PC-9 (cell line): Measurements from ENCODE around the gene CETN1. TPM values are rescaled to one million over a fixed set of nuclear protein-coding genes. Genes with fewer than 3 reads are reported as not detected.

Experiments used
- BruUV-seq: library from RNA; stranded (reverse); fragments of 400-500 nt; replicated peaks from 2 replicates; lab custom pipeline; 2021; lab: Mats Ljungman, UMichigan
- CTCF ChIA-PET: fragments of 300-600 bp; sonication (Branson Sonifier 250); formaldehyde crosslinking; loops from one replicate; lab custom pipeline; 2022; ENCODE audit warnings: antibody characterized with exemption; lab: Charles Lee
- POLR2A ChIA-PET: fragments of 300-600 bp; sonication (Branson Sonifier 250); formaldehyde crosslinking; loops from one replicate; lab custom pipeline; 2022; ENCODE audit warnings: antibody characterized with exemption; ENCODE audit not compliant: unreplicated experiment; lab: Charles Lee
- DNase-seq, 2 experiments: peaks; one replicate each; pipeline versions ENCODE4 v3.0.0 to v3.0.0-alpha.2; 2015 to 2022; ENCODE audit warnings: mixed read lengths in 1 of 2
- H2AFZ ChIP-seq: fragments of 200-600 bp; sonication (generic); 2 replicates; pipeline ENCODE4 v1.8.1; 2017; ENCODE audit warnings: antibody characterized with exemption
- H3F3A ChIP-seq: fragments of 200-600 bp; sonication (generic); 2 replicates; pipeline ENCODE4 v1.8.1; 2017; ENCODE audit warnings: antibody characterized with exemption, mild to moderate bottlenecking, low read depth; ENCODE audit not compliant: insufficient read depth
- H3K27ac ChIP-seq: fragments of 200-600 bp; sonication (generic); 2 replicates; pipeline ENCODE4 v1.6.1; 2016; ENCODE audit warnings: mixed run types
- H3K27me3 ChIP-seq: fragments of 200-600 bp; sonication (generic); 2 replicates; pipeline ENCODE4 v1.6.1; 2016; ENCODE audit warnings: low read depth, mixed run types; ENCODE audit not compliant: insufficient read depth
- H3K36me3 ChIP-seq: fragments of 200-600 bp; sonication (generic); 2 replicates; pipeline ENCODE4 v1.6.1; 2016; ENCODE audit warnings: low read depth, mixed run types
- H3K4me1 ChIP-seq: fragments of 200-600 bp; sonication (generic); replicated peaks from 2 replicates; pipeline ENCODE4 v1.6.1; 2016; ENCODE audit warnings: mixed run types; ENCODE audit not compliant: insufficient read depth
- H3K4me2 ChIP-seq: fragments of 200-600 bp; sonication (generic); 2 replicates; pipeline ENCODE4 v1.6.1; 2017; ENCODE audit warnings: mixed run types
- H3K4me3 ChIP-seq: fragments of 200-600 bp; sonication (generic); 2 replicates; pipeline ENCODE4 v1.6.1; 2016; ENCODE audit warnings: mixed run types
- H3K79me2 ChIP-seq: fragments of 200-600 bp; sonication (generic); 2 replicates; pipeline ENCODE4 v1.6.1; 2017; ENCODE audit warnings: low read depth, mixed run types
- H3K9me2 ChIP-seq: fragments of 200-600 bp; sonication (generic); 2 replicates; pipeline ENCODE4 v1.8.1; 2017; ENCODE audit warnings: mild to moderate bottlenecking; ENCODE audit not compliant: insufficient read depth
- H3K9me3 ChIP-seq: fragments of 200-600 bp; sonication (generic); 2 replicates; pipeline ENCODE4 v1.8.1; 2016; ENCODE audit warnings: low read depth; ENCODE audit not compliant: insufficient read depth
- H4K20me1 ChIP-seq: fragments of 200-600 bp; sonication (generic); 2 replicates; pipeline ENCODE4 v1.8.1; 2017; ENCODE audit not compliant: insufficient read depth
- EZH2 ChIP-seq: fragments of 200-600 bp; sonication (generic); IDR thresholded peaks from 2 replicates; pipeline ENCODE4 v1.8.0; 2017; ENCODE audit warnings: antibody characterized with exemption, low read depth
- intact Hi-C: fragments of 100-400 bp; cut with micrococcal nuclease; formaldehyde crosslinking; loops from one replicate; pipeline ENCODE4 v1.10.0; 2022; ENCODE audit not compliant: unreplicated experiment
- total RNA-seq: library from RNA; stranded (reverse); gene quantifications from 2 replicates; pipeline ENCODE4 v1.2.3, GENCODE V29; 2021
- TF ChIP-seq, protein P1 (sequence below): fragments of 200-600 bp; sonication (generic); conservative IDR thresholded peaks from 2 replicates; pipeline ENCODE4 v1.6.1; 2017; ENCODE audit warnings: mixed run types, antibody characterized with exemption, mild to moderate bottlenecking, moderate library complexity

CETN1 gene
- total RNA-seq, 1 experiment from 2014 or later: not detected

DNA sequence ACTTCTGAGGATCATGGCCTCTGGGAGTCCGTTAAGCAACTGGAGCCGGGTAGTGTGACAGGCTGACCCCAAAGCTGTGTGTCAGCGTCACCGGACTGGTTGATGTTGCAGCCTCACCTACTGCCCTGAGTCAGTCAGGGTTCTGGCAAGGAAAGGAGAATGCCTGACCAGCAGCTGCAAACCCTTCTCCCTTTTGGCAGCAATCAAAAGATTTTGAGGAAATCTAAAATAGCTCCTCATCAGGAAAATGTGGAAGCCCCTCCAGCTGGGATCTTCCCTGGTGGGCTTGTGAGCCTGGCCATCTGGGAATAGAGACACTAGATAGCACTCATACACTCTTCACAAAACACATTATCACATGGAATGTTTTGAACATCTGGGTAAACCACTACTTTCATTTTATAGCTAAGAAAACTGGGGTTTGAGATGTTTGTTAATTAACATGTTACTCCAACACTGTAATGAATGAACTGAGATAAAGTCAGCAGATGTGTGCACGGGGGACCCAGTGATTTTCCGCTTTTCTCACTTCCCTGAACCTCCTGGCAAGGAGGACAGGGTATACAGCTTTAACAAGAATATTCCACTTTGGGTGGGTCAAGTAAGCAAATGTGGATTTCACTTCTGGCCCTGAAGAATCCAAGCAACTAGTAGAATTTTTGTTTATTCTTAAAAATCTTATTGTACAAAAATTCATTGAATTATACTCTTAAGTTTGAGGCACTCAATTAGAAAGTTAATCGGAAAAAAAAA, 41.3 kb downstream of the CETN1 start:
- DNase-seq: no peak
- H3K4me2 ChIP-seq: no peak overlapping the region
- intact Hi-C loops: loop anchor here (5.0 to 10.0 kb wide), 2 partner anchors 93 to 1926 kb away; partner anchors contain the start of gene ENOSF1
- H4K20me1 ChIP-seq: no peaks in the 10 kb centered on the region
- no peaks in the 10 kb centered on the region for H3K79me2 ChIP-seq
- H3K36me3 ChIP-seq: no peaks in the 10 kb centered on the region
- H3K27ac ChIP-seq: no peak overlapping the region
- H3K27me3 ChIP-seq: peaks cover 35% of the 10 kb centered on the region; the same call in 1 of the 2 replicates
- TF ChIP-seq, protein P1, sequence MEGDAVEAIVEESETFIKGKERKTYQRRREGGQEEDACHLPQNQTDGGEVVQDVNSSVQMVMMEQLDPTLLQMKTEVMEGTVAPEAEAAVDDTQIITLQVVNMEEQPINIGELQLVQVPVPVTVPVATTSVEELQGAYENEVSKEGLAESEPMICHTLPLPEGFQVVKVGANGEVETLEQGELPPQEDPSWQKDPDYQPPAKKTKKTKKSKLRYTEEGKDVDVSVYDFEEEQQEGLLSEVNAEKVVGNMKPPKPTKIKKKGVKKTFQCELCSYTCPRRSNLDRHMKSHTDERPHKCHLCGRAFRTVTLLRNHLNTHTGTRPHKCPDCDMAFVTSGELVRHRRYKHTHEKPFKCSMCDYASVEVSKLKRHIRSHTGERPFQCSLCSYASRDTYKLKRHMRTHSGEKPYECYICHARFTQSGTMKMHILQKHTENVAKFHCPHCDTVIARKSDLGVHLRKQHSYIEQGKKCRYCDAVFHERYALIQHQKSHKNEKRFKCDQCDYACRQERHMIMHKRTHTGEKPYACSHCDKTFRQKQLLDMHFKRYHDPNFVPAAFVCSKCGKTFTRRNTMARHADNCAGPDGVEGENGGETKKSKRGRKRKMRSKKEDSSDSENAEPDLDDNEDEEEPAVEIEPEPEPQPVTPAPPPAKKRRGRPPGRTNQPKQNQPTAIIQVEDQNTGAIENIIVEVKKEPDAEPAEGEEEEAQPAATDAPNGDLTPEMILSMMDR: no peak
- TF ChIP-seq EZH2: no peak
- H3K9me2 ChIP-seq: no peaks in the 10 kb centered on the region
- no peaks in the 10 kb centered on the region for H3K9me3 ChIP-seq
- no peaks in the 10 kb centered on the region for H3K4me1 ChIP-seq
- H2AFZ ChIP-seq: no peak overlapping the region
- CTCF ChIA-PET: no interaction called here
- H3F3A ChIP-seq: no peaks in the 10 kb centered on the region
- POLR2A ChIA-PET: no interaction called here
- no peak overlapping the region for H3K4me3 ChIP-seq
- no TSS peak for BruUV-seq

GRCh38 chr18:622289-622688, 42.1 kb downstream of the CETN1 start:
- no peaks in the 10 kb centered on the region for H3K4me1 ChIP-seq
- TF ChIP-seq EZH2: no peak
- TF ChIP-seq, protein P1: no peak
- no TSS peak for BruUV-seq

DNA sequence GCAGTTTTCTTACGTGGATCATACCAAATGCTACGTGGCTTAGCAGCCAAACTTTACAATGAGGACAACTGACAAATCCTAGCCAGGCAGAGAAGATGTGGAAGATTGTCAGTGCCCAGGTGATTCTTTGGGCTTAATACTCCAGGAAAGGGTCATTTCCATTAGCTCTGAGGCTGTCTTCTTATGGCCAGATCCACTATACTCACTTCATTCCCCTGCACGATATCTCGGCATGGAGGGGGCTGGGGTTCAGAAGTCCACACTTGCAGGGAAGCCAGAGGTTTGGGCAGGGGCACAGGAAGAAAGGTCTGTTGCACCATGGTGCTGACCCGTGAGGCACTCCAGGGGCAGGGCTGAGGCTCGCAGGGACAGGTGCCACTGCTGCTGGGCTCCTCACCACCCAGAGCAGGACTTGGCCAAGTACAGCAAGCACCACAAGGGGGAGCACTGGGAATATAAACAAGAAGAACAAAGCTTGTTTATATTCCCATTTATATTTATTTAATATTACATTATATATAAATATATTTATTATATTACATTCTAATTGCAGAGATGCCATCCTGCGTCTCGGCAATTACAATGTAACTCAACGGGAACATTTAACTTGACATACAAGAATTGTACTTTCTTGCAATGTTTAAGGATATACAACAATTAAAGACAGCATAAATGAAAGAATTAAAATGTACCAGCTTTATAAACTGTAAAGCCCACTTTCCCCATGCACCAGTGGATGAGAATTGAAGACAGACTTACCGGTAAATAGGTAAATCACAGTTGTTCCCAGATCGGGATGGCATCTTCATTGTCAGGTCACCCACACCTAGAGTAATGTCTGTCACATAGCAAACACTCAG, 43.8 kb downstream of the CETN1 start:
- Histone ChIP-seq H3K36me3 (no peaks in the 10 kb centered on the region), H3K4me3 (no peak overlapping the region), H3K9me3 (no peaks in the 10 kb centered on the region), H3F3A (no peaks in the 10 kb centered on the region), H3K27ac (no peak overlapping the region), H3K9me2 (no peaks in the 10 kb centered on the region), H3K27me3 (peaks cover 40% of the 10 kb centered on the region; the same call in 1 of the 2 replicates), H3K4me1 (no peaks in the 10 kb centered on the region), H2AFZ (no peak overlapping the region), H4K20me1 (no peaks in the 10 kb centered on the region), H3K79me2 (no peaks in the 10 kb centered on the region), H3K4me2 (no peak overlapping the region)
- TF ChIP-seq, protein P1: peak; percentile 72
- TF ChIP-seq EZH2: no peak
- CTCF ChIA-PET: interaction anchor here (0.6 to 3.9 kb wide), 8 partner anchors 116 to 1501 kb away, joined by 3 to 28 read pairs (median 4); partner anchors contain the start of gene THOC1
- BruUV-seq: no TSS peak
- DNase-seq: peak; percentile 48 to 72
- intact Hi-C loops: loop anchor here (1.0 to 10.0 kb wide), 4 partner anchors 91 to 1923 kb away; partner anchors contain the start of gene ENOSF1
- POLR2A ChIA-PET: no interaction called here

More at GRCh38 chr18:622289-622688, 42.1 kb downstream of the CETN1 start:
- POLR2A ChIA-PET: interaction anchor here (0.7 kb wide), 2 partner anchors 240 to 855 kb away, joined by 4 to 9 read pairs; no protein-coding TSS in a partner anchor
- no peaks in the 10 kb centered on the region for H3K9me2 ChIP-seq
- no peak for DNase-seq
- H3K27ac ChIP-seq: no peak overlapping the region
- H3K4me3 ChIP-seq: no peak overlapping the region
- CTCF ChIA-PET: interaction anchor here (0.6 kb wide), 1 partner anchor 1444 kb away, joined by 3 read pairs; no protein-coding TSS in a partner anchor
- H4K20me1 ChIP-seq: no peaks in the 10 kb centered on the region
- H2AFZ ChIP-seq: no peak overlapping the region
- intact Hi-C loops: loop anchor here (5.0 to 10.0 kb wide), 2 partner anchors 93 to 1925 kb away; partner anchors contain the start of gene ENOSF1
- no peaks in the 10 kb centered on the region for H3K79me2 ChIP-seq
- peaks cover 39% of the 10 kb centered on the region; the same call in 1 of the 2 replicates for H3K27me3 ChIP-seq
- no peaks in the 10 kb centered on the region for H3F3A ChIP-seq
- no peak overlapping the region for H3K4me2 ChIP-seq
- H3K36me3 ChIP-seq: no peaks in the 10 kb centered on the region
- H3K9me3 ChIP-seq: no peaks in the 10 kb centered on the region
